ENCODE results near the gene CDH4. TPM values are rescaled to one million over a fixed set of nuclear protein-coding genes. Genes with fewer than 3 reads are reported as not detected.

CDH4 gene
- total RNA-seq, 1 donor from 2014 or later, result 3.2 TPM

- peak overlapping the region; percentile 76 for H3K4me2 ChIP-seq (ENCODE audit: low read length)
- peaks cover 5% of the 10 kb centered on the region for H3K27me3 ChIP-seq (ENCODE audit: insufficient read depth, low read length)
- Mint-ChIP-seq H3K4me3 (ENCODE audit: unreplicated experiment) (no peak overlapping the region), H3K27ac (ENCODE audit: unreplicated experiment) (no peak overlapping the region), H3K9me3 (ENCODE audit: unreplicated experiment) (no peaks in the 10 kb centered on the region), H3K36me3 (ENCODE audit: low read depth, unreplicated experiment) (no peaks in the 10 kb centered on the region), H3K4me1 (ENCODE audit: low read depth, unreplicated experiment) (peaks cover 1% of the 10 kb centered on the region), H3K27me3 (ENCODE audit: low read depth, unreplicated experiment) (peaks cover 61% of the 10 kb centered on the region)
- DNase-seq (ENCODE audit: low read depth) (peak; percentile 6), FAIRE-seq (no peak)
- no peaks in the 10 kb centered on the region for H3K4me1 ChIP-seq (ENCODE audit: insufficient read depth, low read length)
- H3K9me3 ChIP-seq (ENCODE audit: insufficient read depth, low read depth, low read length), result no peaks in the 10 kb centered on the region
- H3K36me3 ChIP-seq (ENCODE audit: insufficient read depth, low read length), result no peaks in the 10 kb centered on the region
- H3K27ac ChIP-seq (ENCODE audit: low read depth, low read length), result no peak overlapping the region
- no peak for TF ChIP-seq CTCF (IDR thresholded peaks at IDR 0.05; ENCODE audit: insufficient read depth, low read depth, low read length)
- TF ChIP-seq EZH2 (IDR thresholded peaks at IDR 0.05; ENCODE audit: insufficient read depth, low read length), result no peak
- no peaks in the 10 kb centered on the region for H4K20me1 ChIP-seq (ENCODE audit: insufficient read depth, low read length)
- no peak overlapping the region for H3K9ac ChIP-seq (ENCODE audit: low read length)
- no peaks in the 10 kb centered on the region for H3K79me2 ChIP-seq (ENCODE audit: insufficient read depth, low read length)
- no peak overlapping the region for H3K4me3 ChIP-seq (ENCODE audit: insufficient read depth, low read depth, low read length)
- H2AFZ ChIP-seq (ENCODE audit: low read depth, low read length), result peak overlapping the region; percentile 37
These were observed 552.1 kb downstream of the CDH4 start for GRCh38 chr20:61803915-61804751.

GRCh38 chr20:61804752-61805295 lies 552.8 kb downstream of the CDH4 start:
- Histone ChIP-seq H3K27me3 (ENCODE audit: insufficient read depth, low read length) (peaks cover 5% of the 10 kb centered on the region), H2AFZ (ENCODE audit: low read depth, low read length) (no peak overlapping the region), H3K4me1 (ENCODE audit: insufficient read depth, low read length) (no peaks in the 10 kb centered on the region), H3K36me3 (ENCODE audit: insufficient read depth, low read length) (no peaks in the 10 kb centered on the region), H3K4me2 (ENCODE audit: low read length) (no peak overlapping the region), H3K4me3 (ENCODE audit: insufficient read depth, low read depth, low read length) (no peak overlapping the region), H3K9me3 (ENCODE audit: insufficient read depth, low read depth, low read length) (no peaks in the 10 kb centered on the region), H4K20me1 (ENCODE audit: insufficient read depth, low read length) (no peaks in the 10 kb centered on the region), H3K9ac (ENCODE audit: low read length) (no peak overlapping the region), H3K27ac (ENCODE audit: low read depth, low read length) (no peak overlapping the region), H3K79me2 (ENCODE audit: insufficient read depth, low read length) (no peaks in the 10 kb centered on the region)
- H3K36me3 Mint-ChIP-seq (ENCODE audit: low read depth, unreplicated experiment), result no peaks in the 10 kb centered on the region
- H3K27me3 Mint-ChIP-seq (ENCODE audit: low read depth, unreplicated experiment), result peaks cover 68% of the 10 kb centered on the region
- H3K4me1 Mint-ChIP-seq (ENCODE audit: low read depth, unreplicated experiment), result peaks cover 1% of the 10 kb centered on the region
- DNase-seq (ENCODE audit: low read depth) (peak; percentile 3), FAIRE-seq (no peak)
- no peak overlapping the region for H3K27ac Mint-ChIP-seq (ENCODE audit: unreplicated experiment)
- no peak overlapping the region for H3K4me3 Mint-ChIP-seq (ENCODE audit: unreplicated experiment)
- TF ChIP-seq EZH2 (IDR thresholded peaks at IDR 0.05; ENCODE audit: insufficient read depth, low read length), result no peak
- no peak for TF ChIP-seq CTCF (IDR thresholded peaks at IDR 0.05; ENCODE audit: insufficient read depth, low read depth, low read length)
- H3K9me3 Mint-ChIP-seq (ENCODE audit: unreplicated experiment), result no peaks in the 10 kb centered on the region

- FAIRE-seq (no peak), DNase-seq (ENCODE audit: low read depth) (no peak)
- Histone ChIP-seq H3K4me2 (ENCODE audit: low read length) (no peak overlapping the region), H3K9ac (ENCODE audit: low read length) (no peak overlapping the region), H3K9me3 (ENCODE audit: insufficient read depth, low read depth, low read length) (no peaks in the 10 kb centered on the region), H3K4me1 (ENCODE audit: insufficient read depth, low read length) (no peaks in the 10 kb centered on the region), H3K27me3 (ENCODE audit: insufficient read depth, low read length) (peaks cover 5% of the 10 kb centered on the region), H3K27ac (ENCODE audit: low read depth, low read length) (no peak overlapping the region), H3K79me2 (ENCODE audit: insufficient read depth, low read length) (no peaks in the 10 kb centered on the region), H3K36me3 (ENCODE audit: insufficient read depth, low read length) (no peaks in the 10 kb centered on the region), H2AFZ (ENCODE audit: low read depth, low read length) (no peak overlapping the region), H3K4me3 (ENCODE audit: insufficient read depth, low read depth, low read length) (no peak overlapping the region), H4K20me1 (ENCODE audit: insufficient read depth, low read length) (no peaks in the 10 kb centered on the region)
- no peak overlapping the region for H3K27ac Mint-ChIP-seq (ENCODE audit: unreplicated experiment)
- H3K4me3 Mint-ChIP-seq (ENCODE audit: unreplicated experiment), result no peak overlapping the region
- H3K4me1 Mint-ChIP-seq (ENCODE audit: low read depth, unreplicated experiment), result peaks cover 1% of the 10 kb centered on the region
- no peak for TF ChIP-seq CTCF (IDR thresholded peaks at IDR 0.05; ENCODE audit: insufficient read depth, low read depth, low read length)
- no peak for TF ChIP-seq EZH2 (IDR thresholded peaks at IDR 0.05; ENCODE audit: insufficient read depth, low read length)
- peaks cover 68% of the 10 kb centered on the region for H3K27me3 Mint-ChIP-seq (ENCODE audit: low read depth, unreplicated experiment)
- no peaks in the 10 kb centered on the region for H3K9me3 Mint-ChIP-seq (ENCODE audit: unreplicated experiment)
- H3K36me3 Mint-ChIP-seq (ENCODE audit: low read depth, unreplicated experiment), result no peaks in the 10 kb centered on the region
These were observed 553.3 kb downstream of the CDH4 start for GRCh38 chr20:61805365-61805764.

Measured in astrocyte (in vitro differentiated cells and primary cell).